Measurements from ENCODE around the gene CRYGN. TPM values are rescaled to one million over a fixed set of nuclear protein-coding genes. Genes with fewer than 3 reads are reported as not detected.

Gene CRYGN
- polyA plus RNA-seq, 1 donor (not counting 4 experiments of a cell fraction or from before 2014, with no cell fraction given) = not detected

- no peaks in the 10 kb centered on the region for H3K79me2 ChIP-seq (ENCODE audit: control insufficient read depth, insufficient read depth, low read length)
- H3K4me3 ChIP-seq (ENCODE audit: control insufficient read depth in 2 of 3, extremely low read depth in 1 of 3, insufficient read depth in 2 of 3, low read depth in 1 of 3, low read length in 3 of 3) = no peak overlapping the region
- H4K20me1 ChIP-seq (ENCODE audit: control insufficient read depth, extremely low read depth, insufficient read depth, low read length) = no peaks in the 10 kb centered on the region
- peaks cover 8 to 10% of the 10 kb centered on the region in 2 experiments for H3K36me3 ChIP-seq (ENCODE audit: control insufficient read depth in 2 of 2, extremely low read depth in 1 of 2, insufficient read depth in 2 of 2, low read length in 2 of 2)
- H3K4me2 ChIP-seq (ENCODE audit: control insufficient read depth, extremely low read depth, insufficient read depth, low read depth, low read length) = no peak overlapping the region
- no peaks in the 10 kb centered on the region for H3K9me1 ChIP-seq (ENCODE audit: control insufficient read depth, extremely low read depth, insufficient read depth, low read length)
- H3K27ac ChIP-seq (ENCODE audit: control insufficient read depth, insufficient read depth, low read length) = no peak overlapping the region
- TF ChIP-seq EZH2 (IDR thresholded peaks at IDR 0.05; ENCODE audit: low read length) = no peak
- TF ChIP-seq, protein P1, sequence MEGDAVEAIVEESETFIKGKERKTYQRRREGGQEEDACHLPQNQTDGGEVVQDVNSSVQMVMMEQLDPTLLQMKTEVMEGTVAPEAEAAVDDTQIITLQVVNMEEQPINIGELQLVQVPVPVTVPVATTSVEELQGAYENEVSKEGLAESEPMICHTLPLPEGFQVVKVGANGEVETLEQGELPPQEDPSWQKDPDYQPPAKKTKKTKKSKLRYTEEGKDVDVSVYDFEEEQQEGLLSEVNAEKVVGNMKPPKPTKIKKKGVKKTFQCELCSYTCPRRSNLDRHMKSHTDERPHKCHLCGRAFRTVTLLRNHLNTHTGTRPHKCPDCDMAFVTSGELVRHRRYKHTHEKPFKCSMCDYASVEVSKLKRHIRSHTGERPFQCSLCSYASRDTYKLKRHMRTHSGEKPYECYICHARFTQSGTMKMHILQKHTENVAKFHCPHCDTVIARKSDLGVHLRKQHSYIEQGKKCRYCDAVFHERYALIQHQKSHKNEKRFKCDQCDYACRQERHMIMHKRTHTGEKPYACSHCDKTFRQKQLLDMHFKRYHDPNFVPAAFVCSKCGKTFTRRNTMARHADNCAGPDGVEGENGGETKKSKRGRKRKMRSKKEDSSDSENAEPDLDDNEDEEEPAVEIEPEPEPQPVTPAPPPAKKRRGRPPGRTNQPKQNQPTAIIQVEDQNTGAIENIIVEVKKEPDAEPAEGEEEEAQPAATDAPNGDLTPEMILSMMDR (optimal IDR thresholded peaks at IDR 0.05 in 1 of 3, IDR thresholded peaks at IDR 0.05 in 1 of 3, conservative IDR thresholded peaks at IDR 0.05 in 1 of 3; ENCODE audit: extremely low read depth in 1 of 3, insufficient read depth in 2 of 3, low read length in 3 of 3) = no peak
- H3K9ac ChIP-seq (ENCODE audit: control insufficient read depth, extremely low read depth, insufficient read depth, low read length) = no peak overlapping the region
- H3K27me3 ChIP-seq (ENCODE audit: control insufficient read depth, extremely low read depth, insufficient read depth, low read length) = no peaks in the 10 kb centered on the region
- H3K4me1 ChIP-seq (ENCODE audit: control insufficient read depth, extremely low read depth, insufficient read depth, low read length) = peaks cover 11% of the 10 kb centered on the region
- no peak for FAIRE-seq
- dilution Hi-C loops (cut with MboI; ENCODE audit: extremely low pct_ligation_motif_present, low sequenced_read_pairs) = no loop called here
- no peak overlapping the region for H2AFZ ChIP-seq (ENCODE audit: control insufficient read depth, low read length)
- peaks cover 2% of the 10 kb centered on the region for H3K9me3 ChIP-seq (ENCODE audit: control insufficient read depth, low read depth, low read length)
- no peak for DNase-seq (ENCODE audit: low read depth, low spot score)
These were observed 21.9 kb upstream of the CRYGN start for GRCh38 chr7:151461942-151462230.

GRCh38 chr7:151461096-151461941 is 21.4 kb upstream of the CRYGN start:
- H3K79me2 ChIP-seq (ENCODE audit: control insufficient read depth, insufficient read depth, low read length) = no peaks in the 10 kb centered on the region
- dilution Hi-C loops (cut with MboI; ENCODE audit: extremely low pct_ligation_motif_present, low sequenced_read_pairs) = no loop called here
- H3K4me1 ChIP-seq (ENCODE audit: control insufficient read depth, extremely low read depth, insufficient read depth, low read length) = peaks cover 11% of the 10 kb centered on the region
- no peak overlapping the region for H3K9ac ChIP-seq (ENCODE audit: control insufficient read depth, extremely low read depth, insufficient read depth, low read length)
- H3K27ac ChIP-seq (ENCODE audit: control insufficient read depth, insufficient read depth, low read length) = no peak overlapping the region
- H3K4me3 ChIP-seq (ENCODE audit: control insufficient read depth in 2 of 3, extremely low read depth in 1 of 3, insufficient read depth in 2 of 3, low read depth in 1 of 3, low read length in 3 of 3) = no peak overlapping the region
- H3K36me3 ChIP-seq (ENCODE audit: control insufficient read depth in 2 of 2, extremely low read depth in 1 of 2, insufficient read depth in 2 of 2, low read length in 2 of 2) = peaks cover 6 to 9% of the 10 kb centered on the region in 2 experiments
- no peak for FAIRE-seq
- H3K27me3 ChIP-seq (ENCODE audit: control insufficient read depth, extremely low read depth, insufficient read depth, low read length) = no peaks in the 10 kb centered on the region
- H2AFZ ChIP-seq (ENCODE audit: control insufficient read depth, low read length) = no peak overlapping the region
- no peak for DNase-seq (ENCODE audit: low read depth, low spot score)
- TF ChIP-seq, protein P1 (optimal IDR thresholded peaks at IDR 0.05 in 1 of 3, IDR thresholded peaks at IDR 0.05 in 1 of 3, conservative IDR thresholded peaks at IDR 0.05 in 1 of 3; ENCODE audit: extremely low read depth in 1 of 3, insufficient read depth in 2 of 3, low read length in 3 of 3) = no peak
- no peak for TF ChIP-seq EZH2 (IDR thresholded peaks at IDR 0.05; ENCODE audit: low read length)
- H3K9me3 ChIP-seq (ENCODE audit: control insufficient read depth, low read depth, low read length) = peaks cover 2% of the 10 kb centered on the region
- no peaks in the 10 kb centered on the region for H3K9me1 ChIP-seq (ENCODE audit: control insufficient read depth, extremely low read depth, insufficient read depth, low read length)
- H4K20me1 ChIP-seq (ENCODE audit: control insufficient read depth, extremely low read depth, insufficient read depth, low read length) = no peaks in the 10 kb centered on the region
- H3K4me2 ChIP-seq (ENCODE audit: control insufficient read depth, extremely low read depth, insufficient read depth, low read depth, low read length) = no peak overlapping the region

Measured in keratinocyte (primary cell).